Activated CD8-positive, alpha-beta memory T cell treated with anti-CD3 and anti-CD28 coated beads for 1 hour (primary cell): ENCODE data around the gene SFSWAP.
"Not testable (repeated sequence)": the region's sequence is repeated elsewhere in the genome, so short reads cannot be mapped to it uniquely, and the experiment has no call there.

Source experiments
- DNase-seq, 2 donors: peaks; one replicate each; pipeline ENCODE4 v3.0.0-alpha.2; 2020; ENCODE audit warnings: low read depth in 1 of 2; ENCODE audit errors: extremely low read depth in 1 of 2

Gene SFSWAP

DNA sequence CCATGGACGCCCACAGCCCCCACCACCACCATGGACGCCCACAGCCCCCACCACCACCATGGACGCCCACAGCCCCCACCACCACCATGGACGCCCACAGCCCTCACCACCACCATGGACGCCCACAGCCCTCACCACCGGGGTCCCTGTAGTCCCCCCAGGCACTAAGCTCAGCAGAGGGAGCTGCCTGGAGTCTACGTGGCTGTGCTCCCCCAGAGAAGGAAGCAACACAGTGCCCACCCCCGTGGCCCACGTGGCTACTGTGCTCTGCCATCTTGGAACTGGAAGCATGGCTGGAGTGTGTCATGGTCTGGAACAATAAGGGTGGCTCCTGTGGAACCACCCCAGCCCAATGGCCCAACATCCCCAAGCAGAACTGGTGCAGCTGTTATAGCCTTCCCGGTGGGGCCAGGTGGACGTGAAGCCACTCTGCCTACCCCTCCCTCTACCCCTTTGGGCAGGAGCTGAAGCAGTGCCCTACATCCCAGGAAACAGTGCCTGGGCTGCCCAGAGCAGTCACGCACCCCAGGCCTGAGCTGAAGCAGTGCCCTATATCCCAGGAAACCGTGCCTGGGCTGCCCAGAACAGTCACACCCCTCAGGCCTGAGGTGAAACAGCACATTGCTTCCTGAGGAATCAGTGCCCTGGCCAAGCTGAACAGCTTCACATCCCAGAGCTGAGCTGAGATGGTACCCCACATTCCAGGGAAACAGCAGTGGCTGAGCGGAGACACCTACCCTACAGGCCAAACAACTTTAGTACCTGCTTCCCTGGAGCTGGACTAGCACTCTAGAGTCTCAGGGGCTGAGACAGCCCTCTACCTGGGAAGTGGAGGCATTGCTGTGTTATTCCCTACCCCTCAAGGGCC is 9.0 kb upstream of the SFSWAP start:
- DNase-seq, result no peak

DNA sequence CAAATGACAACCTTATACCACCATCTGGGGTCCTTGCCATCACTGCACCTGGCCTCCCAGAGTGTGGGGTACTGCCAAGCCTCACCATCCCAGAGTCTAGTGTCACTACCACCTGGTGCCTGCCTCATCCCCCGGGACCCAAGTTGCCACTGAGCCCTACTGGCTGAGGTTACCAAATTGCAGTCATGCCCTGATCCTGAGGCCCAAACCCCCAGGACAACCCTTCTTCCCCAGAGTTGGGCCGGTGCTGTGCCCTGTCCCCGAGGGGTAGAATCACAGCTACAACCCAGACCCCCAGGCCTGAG is 8.4 kb upstream of the SFSWAP start:
- DNase-seq, result no peak

DNA sequence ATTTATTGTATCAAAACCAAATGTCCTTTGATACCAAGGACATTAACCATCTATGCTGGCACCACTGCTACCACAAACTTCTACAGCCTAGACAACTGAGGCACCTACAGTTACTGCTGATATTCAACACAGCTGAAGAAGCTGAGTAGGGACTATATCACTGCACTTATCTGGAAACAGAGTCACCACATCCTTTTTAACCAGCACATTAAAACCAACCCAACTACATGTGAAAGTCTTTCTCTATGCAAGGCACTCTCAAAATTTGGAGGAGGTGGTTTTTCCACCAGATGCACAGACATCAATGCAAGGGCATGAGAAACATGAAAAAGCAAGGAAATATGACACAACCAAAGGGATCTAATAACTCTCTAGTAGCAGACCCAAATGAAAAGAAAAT is 7.7 kb upstream of the SFSWAP start:
- no peak for DNase-seq

DNA sequence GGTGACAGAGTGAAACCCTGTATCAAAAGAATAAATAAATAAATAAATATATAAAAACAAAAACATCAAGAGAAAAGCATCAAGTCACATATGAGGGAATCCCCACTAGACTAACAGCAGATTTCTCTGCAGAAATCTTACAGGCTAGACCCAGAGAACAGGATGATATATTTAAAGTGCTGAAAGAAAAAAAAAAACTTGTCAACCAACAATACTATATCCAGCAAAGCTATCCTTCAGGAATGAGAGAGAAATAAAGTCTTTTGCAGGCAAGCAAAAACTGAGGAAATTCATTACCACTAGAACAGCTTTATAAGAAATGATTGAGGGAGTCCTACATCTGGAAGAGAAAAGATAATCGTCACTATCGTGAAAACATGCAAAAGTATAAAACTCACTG is 6.4 kb upstream of the SFSWAP start:
- no peak for DNase-seq

DNA sequence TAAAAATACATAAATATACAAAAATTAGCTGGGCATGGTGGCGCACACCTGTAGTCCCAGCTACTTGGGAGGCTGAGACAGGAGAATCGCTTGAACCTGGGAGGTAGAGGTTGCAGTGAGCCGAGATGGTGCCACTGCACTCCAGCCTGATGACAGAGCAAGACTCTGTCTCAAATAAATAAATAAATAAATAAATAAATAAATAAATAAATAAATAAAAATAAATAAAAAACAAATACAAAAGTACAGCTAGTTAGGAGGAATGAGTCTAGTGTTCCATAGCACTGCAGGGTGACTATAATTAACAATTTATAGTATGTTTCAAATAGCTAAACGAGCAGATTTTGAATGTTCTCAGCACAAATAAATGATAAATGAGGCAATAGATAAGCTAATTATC is 4.2 kb upstream of the SFSWAP start:
- not testable (repeated sequence) for DNase-seq

DNA sequence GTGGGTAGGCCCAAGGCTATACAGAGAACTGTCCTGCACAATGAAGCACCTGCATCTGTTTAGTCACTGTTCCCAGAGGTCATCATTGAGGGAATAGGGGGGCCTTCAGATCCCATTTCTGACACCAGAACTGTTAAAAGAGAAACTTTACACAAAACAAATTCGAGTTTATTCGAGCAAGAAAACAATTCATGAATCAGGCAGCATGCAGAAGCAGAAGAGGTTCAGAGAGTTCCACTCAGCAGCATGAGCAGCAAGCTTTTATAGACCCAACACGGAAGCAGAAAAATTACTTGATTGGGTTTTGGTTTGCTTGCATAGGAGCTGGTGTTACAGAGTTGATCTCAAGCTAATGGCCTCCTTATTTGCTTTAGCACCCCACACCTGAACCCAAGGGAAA is 1.7 kb upstream of the SFSWAP start:
- no peak for DNase-seq

DNA sequence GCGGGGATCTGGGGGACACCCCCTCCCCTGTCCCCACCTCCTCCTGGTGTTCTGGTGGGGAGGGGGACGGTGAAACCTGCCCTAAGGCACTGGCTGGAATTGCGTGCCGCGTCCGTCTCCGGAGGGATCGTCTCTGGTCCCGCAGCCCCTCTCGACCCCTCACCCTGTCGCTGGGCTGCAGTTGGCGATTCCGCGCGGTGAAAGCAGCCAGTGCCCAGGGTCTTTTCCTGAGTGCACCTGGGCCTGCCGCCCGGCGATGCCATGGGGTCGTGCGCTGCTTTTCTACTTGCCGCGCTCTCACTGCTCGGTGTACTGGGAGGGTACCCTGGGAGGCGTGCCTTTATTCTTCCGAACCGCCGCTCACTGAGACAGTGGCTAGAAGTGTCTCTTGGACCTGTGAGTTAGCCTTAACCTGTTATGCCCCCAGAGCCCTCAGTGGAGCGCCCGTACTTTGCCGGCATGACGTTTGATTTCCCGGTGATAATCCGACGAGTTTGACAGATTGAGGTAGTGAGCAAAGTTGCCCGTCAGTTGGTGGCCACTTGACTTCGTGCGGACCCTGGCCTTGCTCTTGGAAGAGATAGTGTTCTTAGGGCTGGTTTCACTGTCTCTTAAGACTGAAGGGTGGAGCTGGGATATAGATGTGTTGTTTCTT is 788 bp downstream of the SFSWAP start:
- no peak for DNase-seq

DNA sequence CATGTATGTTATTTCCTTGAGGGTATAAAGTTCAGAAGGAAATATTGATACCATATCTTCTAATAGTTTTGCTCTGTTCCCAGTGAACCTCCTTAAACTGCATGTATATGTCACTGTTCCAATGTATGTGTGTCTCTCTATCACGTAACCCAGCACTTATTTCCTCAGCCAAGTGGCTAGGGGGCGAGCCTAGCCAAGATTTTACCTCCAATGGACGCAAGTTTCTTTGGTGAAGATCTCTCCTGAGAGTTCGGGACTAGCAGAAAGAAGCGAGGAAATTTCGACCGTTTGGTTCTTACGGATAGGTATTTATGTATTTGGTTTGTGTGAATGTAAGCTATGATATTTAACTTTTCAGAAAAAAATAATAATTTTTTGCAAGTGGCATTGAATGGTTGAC is 2.5 kb downstream of the SFSWAP start:
- DNase-seq, result no peak

DNA sequence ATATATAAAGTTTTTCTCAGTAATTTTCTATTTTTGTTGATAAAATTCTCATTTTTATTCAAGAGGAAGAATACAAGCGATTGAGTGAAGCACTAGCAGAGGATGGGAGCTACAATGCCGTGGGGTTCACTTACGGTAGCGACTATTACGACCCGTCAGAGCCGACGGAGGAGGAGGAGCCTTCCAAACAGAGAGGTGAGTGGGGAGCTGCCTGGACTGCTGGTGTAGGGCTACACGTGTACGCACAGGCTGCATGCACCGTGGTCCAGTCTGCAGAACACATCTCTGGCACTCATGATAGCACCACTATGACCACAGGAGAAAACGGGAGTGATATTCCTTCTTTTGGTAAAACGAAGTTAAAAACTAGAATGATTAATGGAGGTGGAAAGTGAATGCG is 3.9 kb downstream of the SFSWAP start:
- DNase-seq, result no peak

DNA sequence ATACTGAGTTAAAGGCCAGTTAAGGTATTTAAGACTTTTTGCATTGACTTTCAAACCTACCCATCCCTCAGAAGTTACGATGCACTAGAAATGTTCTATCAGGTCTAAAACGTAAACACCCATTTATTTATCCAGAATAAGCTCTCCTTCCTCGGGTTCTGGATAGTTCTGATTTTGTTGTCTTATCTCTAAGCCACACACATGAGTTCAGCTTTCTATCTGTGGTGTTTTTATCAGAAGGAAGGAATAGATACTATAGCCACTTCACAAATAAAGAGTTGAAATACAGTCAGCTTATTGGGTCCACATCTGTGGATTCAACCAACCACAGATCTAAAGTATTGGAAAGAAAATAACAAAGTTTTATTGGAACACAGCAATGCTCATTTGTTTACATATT is 5.4 kb downstream of the SFSWAP start:
- DNase-seq, result no peak

DNA sequence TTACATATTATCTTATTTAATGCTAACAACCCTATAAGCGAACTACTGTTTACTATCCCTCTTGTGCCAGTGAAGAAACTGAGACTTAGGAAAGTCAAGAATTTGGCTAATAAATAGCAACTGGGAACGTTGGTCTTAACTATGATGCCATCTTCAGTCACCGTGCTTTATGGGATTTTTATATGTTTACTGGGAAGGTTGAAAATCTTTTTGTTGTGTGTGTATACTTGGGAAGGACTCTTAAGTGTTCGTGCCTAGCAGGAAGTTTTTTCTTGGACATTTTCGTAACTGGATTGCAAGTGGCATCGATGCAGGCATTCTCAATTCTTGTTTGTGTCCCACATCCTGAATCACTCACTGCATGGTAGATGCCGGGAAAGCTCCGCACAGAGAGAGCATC is 9.4 kb downstream of the SFSWAP start:
- DNase-seq, result no peak

DNA sequence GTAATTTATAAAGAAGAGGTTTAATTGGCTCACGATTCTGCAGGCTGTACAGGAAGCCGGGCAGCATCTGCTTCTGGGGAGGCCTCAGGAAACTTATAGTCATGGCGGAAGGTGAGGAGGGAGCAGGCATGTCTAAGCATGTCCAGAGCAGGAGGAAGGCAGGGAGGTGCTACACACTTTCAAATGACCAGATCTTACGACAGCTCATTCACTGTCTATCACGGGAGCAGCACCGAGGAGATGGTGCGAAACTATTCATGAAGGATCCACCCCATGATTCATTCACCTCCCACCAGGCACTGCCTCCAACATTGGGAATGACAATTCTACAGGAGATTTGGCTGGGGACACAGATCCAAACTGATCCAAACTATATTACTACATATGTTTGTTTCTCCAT is 10.0 kb downstream of the SFSWAP start:
- no peak for DNase-seq

DNA sequence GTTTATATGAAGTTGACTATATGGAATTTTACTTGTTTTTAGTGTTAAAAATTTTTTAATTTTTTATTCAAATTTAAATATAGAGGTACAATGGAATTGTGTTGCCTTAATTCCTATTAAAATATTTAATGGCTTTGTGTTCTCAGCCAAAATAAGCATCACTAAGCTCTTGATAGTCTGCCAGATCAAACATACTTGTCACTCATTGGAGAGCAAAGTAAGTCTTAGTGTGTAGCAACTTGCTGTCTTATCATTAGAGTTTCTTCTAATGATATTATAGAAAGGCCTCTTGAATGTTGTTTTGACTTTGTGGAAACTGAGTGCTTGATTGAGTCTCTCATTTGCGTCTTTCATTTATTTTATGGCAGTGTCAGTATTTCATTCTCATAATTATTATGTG is 10.7 kb downstream of the SFSWAP start:
- DNase-seq, result no peak

DNA sequence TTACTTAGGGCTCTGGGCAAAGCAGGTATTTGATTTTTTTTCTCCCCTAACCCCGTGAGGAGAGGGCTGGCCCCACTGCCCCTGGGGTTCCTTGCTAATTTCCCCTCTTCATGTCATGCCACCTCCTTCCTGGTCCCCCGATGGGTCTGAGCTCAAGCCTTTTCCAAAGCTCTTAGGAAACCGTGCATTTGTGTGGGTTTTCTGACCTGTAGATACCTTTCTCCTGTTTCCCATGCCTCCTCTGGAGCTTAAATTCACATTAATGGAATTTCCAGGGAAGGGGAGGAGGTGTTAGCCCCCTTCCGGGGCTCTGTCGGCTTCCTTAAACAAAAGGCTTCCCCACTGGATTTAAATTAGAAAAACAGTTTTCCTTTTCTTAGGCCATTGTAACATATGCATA is 12.6 kb downstream of the SFSWAP start:
- DNase-seq, result no peak

DNA sequence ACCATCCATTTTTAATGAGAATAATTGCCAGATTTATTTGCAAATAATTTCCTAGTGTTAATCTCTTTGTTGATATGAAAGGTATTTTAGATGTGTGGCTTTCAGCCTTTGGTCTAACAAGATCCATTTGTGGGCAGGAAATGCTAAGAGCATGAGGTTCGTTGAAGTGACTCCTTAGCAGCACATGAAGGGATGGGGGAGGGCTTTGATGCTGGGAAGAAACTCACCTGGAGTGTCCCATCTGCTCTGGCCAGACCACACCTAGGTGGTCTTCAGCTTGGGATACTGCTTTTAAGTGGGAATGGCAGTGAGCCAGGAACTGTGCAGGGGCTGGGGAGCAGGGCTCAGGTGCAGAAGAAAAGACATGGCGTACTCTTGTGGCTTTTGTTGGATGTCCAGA is 13.6 kb downstream of the SFSWAP start:
- DNase-seq, result no peak

DNA sequence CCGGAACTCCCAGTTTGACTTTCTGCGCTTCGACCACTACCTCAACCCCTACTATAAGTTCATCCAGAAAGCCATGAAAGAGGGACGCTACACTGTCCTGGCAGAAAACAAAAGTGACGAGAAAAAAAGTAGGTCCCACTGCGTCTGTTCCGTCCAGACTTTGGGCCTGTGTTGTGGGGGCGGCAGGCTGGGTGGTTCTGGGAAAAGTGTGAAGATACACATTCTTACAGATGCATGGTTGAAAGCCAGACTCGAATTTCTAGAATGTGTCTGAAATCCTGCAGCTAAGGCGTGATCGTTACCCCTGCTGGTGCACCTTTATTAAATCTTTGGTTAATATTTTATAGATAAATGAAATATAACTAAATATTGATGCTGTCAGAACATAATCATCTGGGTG is 14.6 kb downstream of the SFSWAP start:
- DNase-seq, result no peak

DNA sequence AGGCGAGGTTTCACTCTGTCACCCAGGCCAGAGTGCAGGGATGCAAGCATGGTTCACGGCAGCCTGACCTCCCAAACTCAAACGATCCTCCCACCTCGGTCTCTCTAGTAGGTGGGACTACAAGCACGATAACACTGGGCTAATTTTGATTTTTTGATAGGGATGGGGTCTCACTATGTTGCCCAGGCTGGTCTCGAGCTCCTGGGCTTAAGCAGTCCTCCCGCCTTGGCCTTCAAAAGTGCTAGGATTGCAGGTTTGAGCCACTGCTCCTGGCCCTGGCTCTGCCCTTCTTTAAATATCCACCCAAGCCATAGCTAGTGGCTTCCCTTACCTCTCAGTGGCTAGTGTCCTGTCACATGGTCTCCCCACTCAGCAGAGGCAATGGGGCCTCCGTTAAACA is 17.8 kb downstream of the SFSWAP start:
- no peak for DNase-seq

DNA sequence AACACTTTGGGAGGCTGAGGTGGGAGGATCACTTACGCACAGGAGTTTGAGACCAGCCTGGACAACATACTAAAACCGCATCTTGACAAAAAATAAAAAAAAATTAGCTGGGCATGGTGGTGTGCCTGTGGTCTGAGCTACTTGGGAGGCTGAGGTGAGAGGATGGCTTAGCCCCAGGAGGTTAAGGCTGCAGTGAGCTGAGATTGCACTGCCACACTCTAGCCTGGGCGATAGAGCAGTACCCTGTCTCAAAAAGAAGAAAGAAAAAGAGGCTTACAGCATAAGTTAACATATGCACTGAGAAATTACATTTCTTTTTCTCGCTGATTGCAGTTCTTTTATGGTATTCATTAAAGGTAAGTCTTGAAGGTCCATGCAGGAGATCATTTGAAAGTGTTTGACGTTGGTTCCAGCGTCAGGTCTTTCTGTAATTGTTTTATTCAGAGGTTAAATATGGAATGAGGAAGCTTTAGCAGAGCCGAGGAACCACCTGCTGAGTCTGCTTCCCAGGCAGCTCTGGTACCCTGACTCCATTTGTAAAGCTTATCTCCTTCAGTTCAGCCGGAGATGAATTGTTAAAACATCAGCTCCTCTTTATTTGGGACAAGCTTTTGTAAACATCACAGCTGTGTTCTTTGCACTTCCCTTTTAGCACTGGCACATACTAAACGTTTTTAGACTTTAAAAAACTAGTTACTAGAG is 18.5 kb downstream of the SFSWAP start:
- no peak for DNase-seq

DNA sequence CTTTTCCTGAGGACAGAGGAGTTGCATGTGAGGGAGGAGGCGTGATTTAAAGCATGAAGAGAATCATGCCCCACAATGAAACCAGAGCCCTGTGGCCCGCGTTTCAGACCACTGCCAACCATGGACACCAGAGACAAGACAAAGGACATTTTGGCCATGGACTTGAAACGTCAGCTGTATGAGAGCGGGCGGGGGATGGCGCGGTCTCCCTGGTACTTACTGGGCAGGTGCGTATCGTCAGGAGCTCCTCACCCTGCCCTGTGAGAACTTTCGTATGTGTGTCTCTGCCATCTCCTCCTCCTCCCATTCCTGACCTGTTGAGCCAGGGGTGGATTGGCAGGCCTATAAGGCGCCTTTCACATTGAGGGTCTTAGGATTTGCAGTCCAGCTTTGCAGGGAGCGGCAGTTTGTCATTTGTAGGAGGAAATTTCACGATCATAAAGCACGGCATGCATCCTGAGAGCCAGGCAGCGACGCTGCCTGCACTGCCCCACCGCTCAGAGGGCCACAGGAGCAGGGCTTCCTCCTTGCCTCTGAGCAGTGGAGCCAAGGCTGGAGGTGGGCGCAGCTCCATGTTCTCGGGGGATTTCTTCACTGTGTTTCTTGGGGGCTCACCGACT is 22.2 kb downstream of the SFSWAP start:
- no peak for DNase-seq

DNA sequence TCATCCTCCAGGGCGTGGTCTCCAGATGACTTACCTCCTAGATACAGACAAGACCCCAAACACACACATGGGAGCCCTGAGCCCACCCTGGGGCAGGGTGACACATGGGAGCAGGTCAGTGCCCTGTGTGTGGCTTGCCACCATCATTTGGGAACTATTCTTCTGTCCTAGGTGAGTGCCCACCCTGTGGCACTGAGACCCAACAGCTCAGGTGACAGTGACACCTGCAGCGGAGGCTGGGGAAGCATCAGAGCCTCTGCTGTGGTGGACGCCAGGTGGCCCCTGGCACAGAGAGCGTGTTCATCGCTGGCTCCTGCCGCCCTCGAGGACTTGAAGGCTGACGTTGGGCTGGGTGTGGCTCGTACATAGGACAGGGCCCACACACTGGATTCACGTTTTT is 23.0 kb downstream of the SFSWAP start:
- DNase-seq, result no peak

DNA sequence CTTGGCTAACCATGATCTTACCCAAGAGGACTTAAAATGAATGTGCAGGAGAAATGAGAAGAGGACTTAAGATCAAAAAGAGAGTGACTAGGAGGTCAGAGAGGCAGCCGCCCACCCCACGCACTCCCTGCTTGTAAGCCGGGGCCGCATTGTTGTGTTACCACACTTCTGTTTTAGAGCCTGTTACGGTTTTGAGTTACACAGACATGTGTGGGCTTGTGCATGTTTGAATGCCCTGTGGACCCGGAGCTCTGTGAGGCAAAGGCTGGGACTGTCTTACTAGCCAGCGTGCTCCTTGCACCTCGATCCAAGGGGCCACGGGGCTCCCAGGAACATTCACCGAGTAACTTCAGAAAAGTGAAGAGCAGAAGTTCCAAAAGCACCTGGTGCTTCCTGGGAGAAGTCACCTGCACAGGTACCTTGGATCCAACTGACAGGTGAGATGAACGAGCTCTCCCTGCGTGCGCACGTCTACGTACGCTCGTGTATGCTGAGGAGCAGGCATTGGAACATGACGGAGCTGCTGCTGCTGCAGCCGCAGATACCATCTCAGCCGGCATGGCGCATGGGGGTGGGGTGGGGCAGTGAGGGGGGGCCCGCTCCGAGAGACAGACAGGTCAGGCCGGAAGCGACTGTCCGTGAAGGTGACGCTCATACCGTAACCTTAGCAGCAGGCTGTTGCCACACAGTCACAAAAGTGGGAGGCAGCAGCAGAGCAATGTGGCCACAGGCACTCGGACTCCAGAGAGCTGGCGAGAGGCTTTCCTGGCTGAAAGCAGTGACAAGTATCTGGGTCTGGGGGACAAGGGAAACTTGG is 23.7 kb downstream of the SFSWAP start:
- DNase-seq, result no peak
